ENCODE results near the gene MYO16.

- no peak for TF ChIP-seq CTCF (IDR thresholded peaks at IDR 0.05)
- TF ChIP-seq EP300 (IDR thresholded peaks at IDR 0.05), result no peak
Observed at GRCh38 chr13:109114991-109115390, 485.6 kb downstream of the MYO16 start.

All from ovary (tissue), 3 donors.